ENCODE measurements around the gene RRM1.

- TF ChIP-seq CTCF (IDR thresholded peaks at IDR 0.05; ENCODE audit: low read depth, low read length, missing input control) (no peak), RXRA (IDR thresholded peaks at IDR 0.05) (no peak), JUND (IDR thresholded peaks at IDR 0.05) (no peak), HNF4G (IDR thresholded peaks at IDR 0.05) (no peak), TAF1 (conservative IDR thresholded peaks at IDR 0.05) (no peak), YY1 (IDR thresholded peaks at IDR 0.05) (no peak), REST (IDR thresholded peaks at IDR 0.05) (no peak)
- TF ChIP-seq, protein P1, sequence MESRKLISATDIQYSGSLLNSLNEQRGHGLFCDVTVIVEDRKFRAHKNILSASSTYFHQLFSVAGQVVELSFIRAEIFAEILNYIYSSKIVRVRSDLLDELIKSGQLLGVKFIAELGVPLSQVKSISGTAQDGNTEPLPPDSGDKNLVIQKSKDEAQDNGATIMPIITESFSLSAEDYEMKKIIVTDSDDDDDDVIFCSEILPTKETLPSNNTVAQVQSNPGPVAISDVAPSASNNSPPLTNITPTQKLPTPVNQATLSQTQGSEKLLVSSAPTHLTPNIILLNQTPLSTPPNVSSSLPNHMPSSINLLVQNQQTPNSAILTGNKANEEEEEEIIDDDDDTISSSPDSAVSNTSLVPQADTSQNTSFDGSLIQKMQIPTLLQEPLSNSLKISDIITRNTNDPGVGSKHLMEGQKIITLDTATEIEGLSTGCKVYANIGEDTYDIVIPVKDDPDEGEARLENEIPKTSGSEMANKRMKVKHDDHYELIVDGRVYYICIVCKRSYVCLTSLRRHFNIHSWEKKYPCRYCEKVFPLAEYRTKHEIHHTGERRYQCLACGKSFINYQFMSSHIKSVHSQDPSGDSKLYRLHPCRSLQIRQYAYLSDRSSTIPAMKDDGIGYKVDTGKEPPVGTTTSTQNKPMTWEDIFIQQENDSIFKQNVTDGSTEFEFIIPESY (IDR thresholded peaks at IDR 0.05): no peak
- TF ChIP-seq, protein P2, sequence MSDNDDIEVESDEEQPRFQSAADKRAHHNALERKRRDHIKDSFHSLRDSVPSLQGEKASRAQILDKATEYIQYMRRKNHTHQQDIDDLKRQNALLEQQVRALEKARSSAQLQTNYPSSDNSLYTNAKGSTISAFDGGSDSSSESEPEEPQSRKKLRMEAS (IDR thresholded peaks at IDR 0.05): no peak
These were observed 40.0 kb upstream of the RRM1 start for GRCh38 chr11:4054643-4055042.
